ENCODE results near the gene CBFA2T3. TPM values are rescaled to one million over a fixed set of nuclear protein-coding genes. Genes with fewer than 3 reads are reported as not detected.

The CBFA2T3 gene
- total RNA-seq, 1 donor from 2014 or later, result 10.1 TPM

DNA sequence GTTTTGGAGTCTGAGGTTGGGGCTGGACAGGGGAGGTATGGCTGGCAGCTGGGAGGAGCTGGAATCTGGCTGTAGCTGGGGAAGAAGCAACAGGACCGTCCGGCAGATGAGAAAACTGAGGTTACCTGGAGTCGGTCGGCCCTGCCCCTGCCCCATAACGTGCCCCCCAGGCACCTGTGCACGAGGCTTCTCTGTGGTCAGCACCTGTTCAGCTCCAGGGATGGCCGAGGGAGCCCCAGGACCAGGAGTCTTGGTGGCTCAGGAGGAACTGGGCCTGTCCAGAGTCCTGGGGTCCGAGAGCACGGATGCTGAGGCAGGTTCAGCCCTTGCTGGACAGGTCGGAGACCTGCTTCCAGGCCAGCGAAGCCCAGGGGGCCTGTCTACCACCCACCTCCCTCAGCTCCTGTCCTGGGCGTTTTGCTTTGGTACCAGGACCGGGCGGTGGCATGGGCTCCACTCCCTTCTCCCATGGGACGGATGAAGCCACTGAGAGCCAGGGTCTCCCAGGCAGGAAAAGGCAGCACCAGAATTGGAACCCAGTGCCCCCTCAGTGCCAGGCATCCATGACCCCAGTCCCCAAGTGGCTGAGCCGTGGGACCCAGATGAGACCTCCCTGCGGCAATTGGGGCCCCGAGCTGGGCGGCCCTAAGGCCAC lies 17.1 kb upstream of the CBFA2T3 start:
- TF ChIP-seq, protein P1, sequence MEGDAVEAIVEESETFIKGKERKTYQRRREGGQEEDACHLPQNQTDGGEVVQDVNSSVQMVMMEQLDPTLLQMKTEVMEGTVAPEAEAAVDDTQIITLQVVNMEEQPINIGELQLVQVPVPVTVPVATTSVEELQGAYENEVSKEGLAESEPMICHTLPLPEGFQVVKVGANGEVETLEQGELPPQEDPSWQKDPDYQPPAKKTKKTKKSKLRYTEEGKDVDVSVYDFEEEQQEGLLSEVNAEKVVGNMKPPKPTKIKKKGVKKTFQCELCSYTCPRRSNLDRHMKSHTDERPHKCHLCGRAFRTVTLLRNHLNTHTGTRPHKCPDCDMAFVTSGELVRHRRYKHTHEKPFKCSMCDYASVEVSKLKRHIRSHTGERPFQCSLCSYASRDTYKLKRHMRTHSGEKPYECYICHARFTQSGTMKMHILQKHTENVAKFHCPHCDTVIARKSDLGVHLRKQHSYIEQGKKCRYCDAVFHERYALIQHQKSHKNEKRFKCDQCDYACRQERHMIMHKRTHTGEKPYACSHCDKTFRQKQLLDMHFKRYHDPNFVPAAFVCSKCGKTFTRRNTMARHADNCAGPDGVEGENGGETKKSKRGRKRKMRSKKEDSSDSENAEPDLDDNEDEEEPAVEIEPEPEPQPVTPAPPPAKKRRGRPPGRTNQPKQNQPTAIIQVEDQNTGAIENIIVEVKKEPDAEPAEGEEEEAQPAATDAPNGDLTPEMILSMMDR (IDR thresholded peaks at IDR 0.05; ENCODE audit: unreplicated experiment), result no peak
- H3K36me3 Mint-ChIP-seq, result peaks cover 2% of the 10 kb centered on the region
- no peak overlapping the region for H3K27ac Mint-ChIP-seq
- peaks cover 6% of the 10 kb centered on the region for H3K27me3 Mint-ChIP-seq (ENCODE audit: low read depth)
- H3K9me3 Mint-ChIP-seq, result peaks cover 10% of the 10 kb centered on the region
- DNase-seq (ENCODE audit: low spot score in 2 of 2, unreplicated experiment in 2 of 2), result no peak
- H3K4me1 Mint-ChIP-seq, result no peaks in the 10 kb centered on the region
- H3K4me3 Mint-ChIP-seq, result no peak overlapping the region

DNA sequence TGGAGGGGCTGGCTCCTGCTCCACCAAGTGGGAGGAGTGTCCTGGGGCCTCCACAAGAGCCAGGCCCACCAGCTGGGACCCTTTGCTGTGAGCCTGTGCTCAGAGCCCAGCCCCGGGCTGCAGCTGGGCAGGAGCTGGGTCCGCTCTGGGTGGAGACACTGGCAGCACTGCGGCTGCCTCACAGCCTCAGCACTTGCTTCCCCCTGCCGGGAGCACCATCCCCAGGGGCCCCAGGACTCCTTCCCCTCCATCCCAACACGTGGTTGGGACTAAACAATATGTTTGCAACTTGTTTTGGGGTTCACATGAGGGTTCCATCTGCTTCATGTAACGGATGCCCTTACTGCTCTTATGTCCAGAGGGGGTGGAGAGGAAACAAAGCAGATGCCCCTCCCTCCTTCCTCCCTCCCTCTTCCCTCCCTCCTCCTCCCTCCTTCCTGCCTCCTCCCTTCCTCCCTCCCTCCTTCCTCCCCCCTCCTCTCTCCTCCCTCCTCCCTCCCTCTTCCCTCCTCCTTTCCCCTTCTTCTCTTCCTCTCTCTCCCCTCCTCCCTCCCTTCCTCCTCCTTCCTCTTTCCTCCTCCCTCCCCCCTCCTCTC lies 16.3 kb upstream of the CBFA2T3 start:
- TF ChIP-seq, protein P1 (IDR thresholded peaks at IDR 0.05; ENCODE audit: unreplicated experiment), result no peak
- Mint-ChIP-seq H3K27me3 (ENCODE audit: low read depth) (peaks cover 4% of the 10 kb centered on the region), H3K27ac (no peak overlapping the region), H3K36me3 (no peaks in the 10 kb centered on the region), H3K9me3 (peaks cover 7% of the 10 kb centered on the region), H3K4me3 (no peak overlapping the region), H3K4me1 (no peaks in the 10 kb centered on the region)
- DNase-seq (ENCODE audit: low spot score in 2 of 2, unreplicated experiment in 2 of 2), result no peak

DNA sequence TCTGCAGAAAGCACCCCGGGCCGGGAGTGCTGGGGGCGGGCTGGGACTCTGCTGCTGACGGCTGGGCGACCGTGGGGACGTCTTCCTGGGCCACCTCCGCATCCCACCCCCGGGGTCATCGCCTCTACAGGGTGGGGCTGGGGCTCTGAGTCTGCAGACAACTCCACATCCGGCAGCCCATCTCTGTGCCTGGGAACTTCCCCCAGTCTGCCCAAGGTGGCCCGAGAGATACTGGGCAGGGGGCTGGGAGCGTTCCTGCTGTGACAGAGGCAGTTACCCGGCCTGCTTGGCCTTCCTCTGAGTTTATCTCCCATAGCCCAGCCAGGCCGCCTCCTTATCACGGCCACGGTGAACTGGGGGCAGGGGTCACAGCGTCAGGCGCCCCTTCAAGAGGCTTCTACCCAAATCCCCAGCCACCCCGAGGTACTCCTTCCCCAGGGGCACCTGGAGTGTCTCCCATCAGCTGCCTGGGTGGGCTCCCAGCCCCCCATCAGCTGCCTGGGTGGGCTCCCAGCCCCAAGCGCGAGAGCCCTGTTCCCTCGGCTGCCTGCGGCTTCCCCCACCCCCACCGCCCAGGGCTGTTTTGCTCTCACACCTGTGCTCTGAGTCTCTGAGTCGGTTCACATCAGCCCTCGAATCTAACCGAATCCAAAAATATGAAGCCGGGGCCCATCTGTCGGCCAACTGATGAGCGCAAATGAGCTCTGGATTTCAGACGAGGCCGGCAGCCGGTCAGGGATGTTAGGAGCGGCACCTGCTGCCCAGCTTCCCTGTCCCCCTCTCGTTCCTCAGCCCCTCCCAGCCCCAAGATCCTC lies 15.6 kb upstream of the CBFA2T3 start:
- Mint-ChIP-seq H3K4me3 (no peak overlapping the region), H3K27ac (no peak overlapping the region), H3K9me3 (peaks cover 5% of the 10 kb centered on the region), H3K4me1 (no peaks in the 10 kb centered on the region), H3K36me3 (no peaks in the 10 kb centered on the region), H3K27me3 (ENCODE audit: low read depth) (peaks cover 5% of the 10 kb centered on the region)
- DNase-seq (ENCODE audit: low spot score in 2 of 2, unreplicated experiment in 2 of 2), result no peak
- TF ChIP-seq, protein P1 (IDR thresholded peaks at IDR 0.05; ENCODE audit: unreplicated experiment), result no peak

DNA sequence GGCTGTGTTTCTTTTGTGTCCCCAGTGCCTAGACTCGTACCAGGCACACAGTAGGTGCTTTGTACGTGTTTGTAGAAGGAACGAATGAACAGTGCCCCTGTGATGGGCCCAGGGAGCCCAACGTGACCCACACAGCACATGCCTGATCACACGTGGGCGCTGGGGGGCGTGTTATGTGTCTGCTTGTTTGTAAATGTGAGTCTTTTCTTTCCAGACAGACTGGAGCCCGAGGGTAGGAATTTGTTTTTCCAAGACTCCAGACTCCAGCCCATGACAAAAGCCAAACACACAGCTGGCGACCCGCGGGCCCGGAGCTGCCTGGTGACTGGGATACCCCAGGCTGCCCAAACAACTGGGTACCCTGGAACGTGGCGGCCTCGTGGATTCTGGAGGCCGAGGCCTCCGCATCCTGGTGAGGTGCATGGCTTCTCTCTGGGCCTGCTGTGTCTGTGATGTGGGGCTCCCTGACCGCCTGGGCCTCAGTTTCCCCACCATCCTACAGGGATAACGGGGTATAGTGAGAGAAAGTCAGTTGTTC lies 14.9 kb upstream of the CBFA2T3 start:
- no peak for DNase-seq (ENCODE audit: low spot score in 2 of 2, unreplicated experiment in 2 of 2)
- TF ChIP-seq, protein P1 (IDR thresholded peaks at IDR 0.05; ENCODE audit: unreplicated experiment), result no peak
- Mint-ChIP-seq H3K4me3 (no peak overlapping the region), H3K4me1 (no peaks in the 10 kb centered on the region), H3K27ac (no peak overlapping the region), H3K36me3 (no peaks in the 10 kb centered on the region), H3K9me3 (no peaks in the 10 kb centered on the region), H3K27me3 (ENCODE audit: low read depth) (peaks cover 9% of the 10 kb centered on the region)

DNA sequence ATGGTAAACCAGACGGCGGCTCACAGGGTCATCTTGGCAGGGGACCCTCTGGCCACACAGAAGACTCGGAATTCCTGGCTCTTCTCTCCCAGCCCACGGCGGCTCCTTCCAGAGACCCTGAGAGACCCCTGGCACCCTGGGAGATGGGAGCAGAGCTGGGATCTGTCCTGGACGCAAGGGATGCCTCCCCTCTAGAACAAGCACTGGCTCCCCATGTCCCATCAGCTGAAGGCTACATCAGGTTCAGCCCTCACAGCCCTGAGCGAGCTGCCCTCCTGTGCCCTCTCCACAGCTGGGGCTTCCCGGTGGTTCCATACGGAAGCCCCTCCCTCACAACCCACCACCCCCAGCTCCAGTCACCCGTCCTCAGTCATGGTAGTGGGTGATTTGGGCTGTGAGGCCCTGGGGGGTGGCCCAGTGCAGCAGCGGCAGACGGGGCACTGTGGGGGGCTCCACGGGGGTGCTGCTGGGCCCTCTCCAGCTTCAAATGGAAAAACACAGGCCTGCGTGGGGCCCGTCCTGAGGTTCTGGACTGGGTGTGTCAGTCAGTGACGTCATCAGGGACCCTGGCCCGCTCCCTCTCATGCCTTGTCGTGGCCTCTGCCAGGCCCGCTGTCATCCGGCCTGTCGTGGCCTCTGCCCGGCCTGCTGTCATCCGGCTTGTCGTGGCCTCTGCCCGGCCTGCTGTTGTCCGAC lies 13.0 kb upstream of the CBFA2T3 start:
- H3K9me3 Mint-ChIP-seq, result no peaks in the 10 kb centered on the region
- DNase-seq (ENCODE audit: low spot score in 2 of 2, unreplicated experiment in 2 of 2), result no peak
- H3K4me3 Mint-ChIP-seq, result no peak overlapping the region
- no peaks in the 10 kb centered on the region for H3K4me1 Mint-ChIP-seq
- H3K27ac Mint-ChIP-seq, result no peak overlapping the region
- TF ChIP-seq, protein P1 (IDR thresholded peaks at IDR 0.05; ENCODE audit: unreplicated experiment), result no peak
- H3K36me3 Mint-ChIP-seq, result no peaks in the 10 kb centered on the region
- peaks cover 8% of the 10 kb centered on the region for H3K27me3 Mint-ChIP-seq (ENCODE audit: low read depth)
